DMS114 treated with DMSO at 0.1 percent for 48 hours (cell line): Measurements from ENCODE around the gene IFNA6.
"Not testable (repeated sequence)": the region's sequence is repeated elsewhere in the genome, so short reads cannot be mapped to it uniquely, and the experiment has no call there.

Experiments
- DNase-seq: peaks from one replicate; lab custom pipeline; 2025; ENCODE audit not compliant: unreplicated experiment; lab: John Stamatoyannopoulos, UW

IFNA6 gene

GRCh38 chr9:21350787-21351186 is at the start of gene IFNA6:
IFNA6 (minus strand) TSS chr9:21350887; CDS start chr9:21350887, 0 bp downstream.
- no peak for DNase-seq

GRCh38 chr9:21399956-21400355 is 49.3 kb upstream of the IFNA6 start:
- DNase-seq, result no peak

- DNase-seq, result no peak
Observed at GRCh38 chr9:21398955-21399489, 48.3 kb upstream of the IFNA6 start.

GRCh38 chr9:21395778-21396717 is 45.4 kb upstream of the IFNA6 start:
- DNase-seq, result no peak

- DNase-seq, result peak; percentile 28
Observed at GRCh38 chr9:21392270-21392669, 41.6 kb upstream of the IFNA6 start.

GRCh38 chr9:21385131-21385670 is 34.5 kb upstream of the IFNA6 start, which contains the start of gene IFNA2:
IFNA2 (minus strand) TSS chr9:21385398; CDS start chr9:21385329, 69 bp downstream.
- no peak for DNase-seq

- no peak for DNase-seq
Observed at GRCh38 chr9:21383627-21384026, 32.9 kb upstream of the IFNA6 start.

- no peak for DNase-seq
Observed at GRCh38 chr9:21381448-21382339, 31.0 kb upstream of the IFNA6 start.

- DNase-seq, result not testable (repeated sequence)
Observed at GRCh38 chr9:21371467-21371866, 20.8 kb upstream of the IFNA6 start.

- DNase-seq, result no peak
Observed at GRCh38 chr9:21367957-21368356, 17.3 kb upstream of the IFNA6 start, which contains the start of gene IFNA13. IFNA13 (minus strand) TSS chr9:21368057; CDS start chr9:21368010, 47 bp downstream.

- DNase-seq, result not testable (repeated sequence)
Observed at GRCh38 chr9:21367169-21367568, 16.5 kb upstream of the IFNA6 start.

GRCh38 chr9:21362287-21362686 is 11.6 kb upstream of the IFNA6 start:
- no peak for DNase-seq

GRCh38 chr9:21357479-21358460 is 7.1 kb upstream of the IFNA6 start:
- no peak for DNase-seq

GRCh38 chr9:21348430-21348970 is 2.2 kb downstream of the IFNA6 start:
- no peak for DNase-seq

- no peak for DNase-seq
Observed at GRCh38 chr9:21340735-21341134, 10.0 kb downstream of the IFNA6 start.

- no peak for DNase-seq
Observed at GRCh38 chr9:21336457-21336856, 14.2 kb downstream of the IFNA6 start.

GRCh38 chr9:21334701-21335632 is 15.7 kb downstream of the IFNA6 start, which contains the start of gene KLHL9:
KLHL9 (minus strand) TSS chr9:21335404; CDS start chr9:21334859, 545 bp downstream.
- DNase-seq, result peak; percentile 57

- no peak for DNase-seq
Observed at GRCh38 chr9:21333226-21333625, 17.5 kb downstream of the IFNA6 start.
